ENCODE data around the gene ARMC2. TPM values are rescaled to one million over a fixed set of nuclear protein-coding genes. Genes with fewer than 3 reads are reported as not detected.

Gene ARMC2, protein sequence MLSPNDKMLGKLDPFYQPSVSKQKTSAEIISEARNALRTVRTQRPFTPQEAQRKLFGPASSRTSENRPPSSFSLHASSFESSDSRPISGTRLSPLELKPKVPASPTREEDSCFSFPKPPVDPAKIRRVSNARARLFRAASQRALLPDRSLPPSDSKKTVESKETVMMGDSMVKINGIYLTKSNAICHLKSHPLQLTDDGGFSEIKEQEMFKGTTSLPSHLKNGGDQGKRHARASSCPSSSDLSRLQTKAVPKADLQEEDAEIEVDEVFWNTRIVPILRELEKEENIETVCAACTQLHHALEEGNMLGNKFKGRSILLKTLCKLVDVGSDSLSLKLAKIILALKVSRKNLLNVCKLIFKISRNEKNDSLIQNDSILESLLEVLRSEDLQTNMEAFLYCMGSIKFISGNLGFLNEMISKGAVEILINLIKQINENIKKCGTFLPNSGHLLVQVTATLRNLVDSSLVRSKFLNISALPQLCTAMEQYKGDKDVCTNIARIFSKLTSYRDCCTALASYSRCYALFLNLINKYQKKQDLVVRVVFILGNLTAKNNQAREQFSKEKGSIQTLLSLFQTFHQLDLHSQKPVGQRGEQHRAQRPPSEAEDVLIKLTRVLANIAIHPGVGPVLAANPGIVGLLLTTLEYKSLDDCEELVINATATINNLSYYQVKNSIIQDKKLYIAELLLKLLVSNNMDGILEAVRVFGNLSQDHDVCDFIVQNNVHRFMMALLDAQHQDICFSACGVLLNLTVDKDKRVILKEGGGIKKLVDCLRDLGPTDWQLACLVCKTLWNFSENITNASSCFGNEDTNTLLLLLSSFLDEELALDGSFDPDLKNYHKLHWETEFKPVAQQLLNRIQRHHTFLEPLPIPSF
- total RNA-seq (12.7 TPM), polyA plus RNA-seq (ENCODE audit: insufficient read depth, low read depth, low replicate concordance) (1.9 TPM)
- long read RNA-seq, donor 1, result 0 reads
- long read RNA-seq, donor 2, partial matches to known transcripts, result 0 of 6 reads
- long read RNA-seq, donor 2, other reads (novel, unspliced or antisense), result 6 of 6 reads
- long read RNA-seq, donor 3, result 0 reads
- long read RNA-seq, donor 4, result 0 reads
- long read RNA-seq, donor 5, result 0 reads
- long read RNA-seq, donor 6, result 0 reads
- long read RNA-seq, donor 7, partial matches to known transcripts, result 1 of 3 reads
- long read RNA-seq, donor 7, other reads (novel, unspliced or antisense), result 2 of 3 reads
- long read RNA-seq, donor 8, result 0 reads
- long read RNA-seq, donor 9, result 0 reads
- long read RNA-seq, donor 10, result 0 reads

DNA sequence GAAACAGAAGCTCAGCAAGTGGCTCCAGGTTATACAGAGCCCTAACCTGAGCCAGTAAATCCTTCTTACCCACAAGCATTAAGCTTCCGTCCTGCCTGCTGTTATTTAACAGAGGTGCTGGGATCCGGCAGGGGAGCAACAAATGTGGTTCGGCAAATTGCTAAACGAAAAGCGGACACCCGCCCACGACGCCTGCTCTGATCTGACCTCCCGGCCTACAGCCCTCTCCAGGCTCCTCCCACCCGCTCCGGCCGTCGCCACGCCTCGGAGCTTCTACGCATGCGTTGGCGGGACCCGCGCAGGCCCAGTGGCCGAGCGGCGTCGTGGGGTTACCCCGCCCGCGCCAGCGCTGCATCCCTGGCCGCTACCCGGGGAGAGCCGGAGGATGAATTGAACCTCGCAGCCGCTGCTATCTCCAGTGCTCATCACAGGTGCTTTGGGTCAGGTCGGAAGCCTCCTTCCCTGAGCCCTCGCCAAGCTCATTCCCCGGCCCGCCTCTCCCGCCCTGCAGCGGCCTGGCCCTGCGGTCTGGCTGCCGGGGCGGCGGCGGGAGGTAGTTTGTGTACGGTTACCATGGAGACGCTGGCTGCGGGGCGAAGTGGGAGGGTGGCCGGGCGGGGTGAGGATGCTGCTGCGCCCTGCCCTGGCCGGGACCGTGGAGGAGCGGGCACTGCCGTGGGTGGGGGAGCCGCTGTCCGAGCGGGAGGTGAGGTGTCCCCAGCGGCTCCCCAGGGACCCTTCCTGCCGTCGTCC lies at the start of gene ARMC2:
ARMC2 (plus strand) TSS at position 307 of the 753 bp plus-strand sequence. CDS start 5,846 bp downstream, outside the sequence.
- TF ChIP-seq, protein P1, sequence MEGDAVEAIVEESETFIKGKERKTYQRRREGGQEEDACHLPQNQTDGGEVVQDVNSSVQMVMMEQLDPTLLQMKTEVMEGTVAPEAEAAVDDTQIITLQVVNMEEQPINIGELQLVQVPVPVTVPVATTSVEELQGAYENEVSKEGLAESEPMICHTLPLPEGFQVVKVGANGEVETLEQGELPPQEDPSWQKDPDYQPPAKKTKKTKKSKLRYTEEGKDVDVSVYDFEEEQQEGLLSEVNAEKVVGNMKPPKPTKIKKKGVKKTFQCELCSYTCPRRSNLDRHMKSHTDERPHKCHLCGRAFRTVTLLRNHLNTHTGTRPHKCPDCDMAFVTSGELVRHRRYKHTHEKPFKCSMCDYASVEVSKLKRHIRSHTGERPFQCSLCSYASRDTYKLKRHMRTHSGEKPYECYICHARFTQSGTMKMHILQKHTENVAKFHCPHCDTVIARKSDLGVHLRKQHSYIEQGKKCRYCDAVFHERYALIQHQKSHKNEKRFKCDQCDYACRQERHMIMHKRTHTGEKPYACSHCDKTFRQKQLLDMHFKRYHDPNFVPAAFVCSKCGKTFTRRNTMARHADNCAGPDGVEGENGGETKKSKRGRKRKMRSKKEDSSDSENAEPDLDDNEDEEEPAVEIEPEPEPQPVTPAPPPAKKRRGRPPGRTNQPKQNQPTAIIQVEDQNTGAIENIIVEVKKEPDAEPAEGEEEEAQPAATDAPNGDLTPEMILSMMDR (IDR thresholded peaks at IDR 0.05; ENCODE audit: borderline replicate concordance, extremely low read depth, insufficient read depth), result no peak
- Histone ChIP-seq H3K9me3 (ENCODE audit: control insufficient read depth in 2 of 3, insufficient read depth in 1 of 3, low read length in 3 of 3) (no peaks in the 10 kb centered on the region), H3K36me3 (ENCODE audit: control insufficient read depth in 2 of 3, insufficient read depth in 3 of 3, low read length in 3 of 3) (no peaks in the 10 kb centered on the region), H3K9ac (ENCODE audit: low read length in 3 of 3) (peak within 1 kb of the TSS; percentile 17 to 79 (median 70)), H3K4me3 (ENCODE audit: low read length in 3 of 3) (peak within 1 kb of the TSS; percentile 63 to 73 (median 72)), H3K27ac (ENCODE audit: low read depth in 2 of 2, low read length in 2 of 2) (peak within 1 kb of the TSS; percentile 63 to 72), H3K4me1 (ENCODE audit: control insufficient read depth in 2 of 3, insufficient read depth in 2 of 3, low read depth in 1 of 3, low read length in 3 of 3) (peaks cover 2 to 12% (median 6%) of the 10 kb centered on the region in 3 donors), H3K27me3 (ENCODE audit: control insufficient read depth, insufficient read depth, low read length) (no peaks in the 10 kb centered on the region)
- DNase-seq (peak; percentile 92 to 97 (median 94)), FAIRE-seq (no peak)
- intact Hi-C loops (cut with DNase I), result no loop called here

GRCh38 chr6:108798670-108799353 lies 49.4 kb upstream of the ARMC2 start:
- Histone ChIP-seq H3K4me1 (ENCODE audit: control insufficient read depth in 2 of 3, insufficient read depth in 2 of 3, low read depth in 1 of 3, low read length in 3 of 3) (peaks cover 0 to 20% (median 17%) of the 10 kb centered on the region in 3 donors), H3K27ac (ENCODE audit: low read depth in 2 of 2, low read length in 2 of 2) (peak overlapping the region in 1 of 2 donors; percentile 17), H3K27me3 (ENCODE audit: control insufficient read depth, insufficient read depth, low read length) (no peaks in the 10 kb centered on the region), H3K36me3 (ENCODE audit: control insufficient read depth in 2 of 3, insufficient read depth in 3 of 3, low read length in 3 of 3) (no peaks in the 10 kb centered on the region), H3K4me3 (ENCODE audit: low read length in 3 of 3) (no peak overlapping the region), H3K9me3 (ENCODE audit: control insufficient read depth in 2 of 3, insufficient read depth in 1 of 3, low read length in 3 of 3) (no peaks in the 10 kb centered on the region), H3K9ac (ENCODE audit: low read length in 3 of 3) (peak overlapping the region in 1 of 3 donors; percentile 31)
- intact Hi-C loops (cut with DNase I), result no loop called here
- FAIRE-seq (no peak), DNase-seq (peak in 3 of 5 donors; percentile 15 to 76 (median 41))
- TF ChIP-seq, protein P1 (IDR thresholded peaks at IDR 0.05; ENCODE audit: borderline replicate concordance, extremely low read depth, insufficient read depth), result no peak

GRCh38 chr6:108799354-108799717 lies 48.9 kb upstream of the ARMC2 start:
- TF ChIP-seq, protein P1 (IDR thresholded peaks at IDR 0.05; ENCODE audit: borderline replicate concordance, extremely low read depth, insufficient read depth), result no peak
- H3K4me1 ChIP-seq (ENCODE audit: control insufficient read depth in 2 of 3, insufficient read depth in 2 of 3, low read depth in 1 of 3, low read length in 3 of 3), result peaks cover 0 to 20% (median 17%) of the 10 kb centered on the region in 3 donors
- intact Hi-C loops (cut with DNase I), result no loop called here
- no peak overlapping the region for H3K27ac ChIP-seq (ENCODE audit: low read depth in 2 of 2, low read length in 2 of 2)
- no peaks in the 10 kb centered on the region for H3K27me3 ChIP-seq (ENCODE audit: control insufficient read depth, insufficient read depth, low read length)
- H3K36me3 ChIP-seq (ENCODE audit: control insufficient read depth in 2 of 3, insufficient read depth in 3 of 3, low read length in 3 of 3), result no peaks in the 10 kb centered on the region
- FAIRE-seq (no peak), DNase-seq (no peak)
- no peak overlapping the region for H3K9ac ChIP-seq (ENCODE audit: low read length in 3 of 3)
- no peak overlapping the region for H3K4me3 ChIP-seq (ENCODE audit: low read length in 3 of 3)
- H3K9me3 ChIP-seq (ENCODE audit: control insufficient read depth in 2 of 3, insufficient read depth in 1 of 3, low read length in 3 of 3), result no peaks in the 10 kb centered on the region

All from kidney (tissue), 22 donors.